Testis (tissue), 2 donors: ENCODE results near the gene ZEB2.

Experiments
- CTCF ChIP-seq, 3 experiments: fragments of 450-650 bp in 2 of 3; fragments of 200-600 bp in 1 of 3; sonication (generic) in 1 of 3; IDR thresholded peaks; one replicate each; pipeline ENCODE4 v1.5.1; 2016 to 2019; ENCODE audit warnings: antibody characterized with exemption in 3 of 3, mild to moderate bottlenecking in 2 of 3, moderate library complexity in 1 of 3
- POLR2A ChIP-seq: fragments of 450-650 bp; IDR thresholded peaks from one replicate; pipeline ENCODE4 v1.6.1; 2017; ENCODE audit warnings: antibody characterized with exemption, mild to moderate bottlenecking, moderate library complexity

GRCh38 chr2:144334551-144334950 lies 185.4 kb downstream of the ZEB2 start:
- no peak for TF ChIP-seq CTCF (IDR thresholded peaks at IDR 0.05)
- TF ChIP-seq POLR2A = no peak
